GM12801 (cell line): ENCODE results near the gene PRDM11.

Experiments used
- CTCF ChIP-seq: IDR thresholded peaks from one replicate; pipeline ENCODE4 v1.5.1; 2011; ENCODE audit warnings: control low read depth; ENCODE audit not compliant: insufficient read length; ENCODE audit errors: extremely low read depth

The PRDM11 gene

GRCh38 chr11:45217991-45218390, 71.6 kb downstream of the PRDM11 start:
- TF ChIP-seq CTCF = no peak

GRCh38 chr11:45218705-45219104, 72.3 kb downstream of the PRDM11 start:
- TF ChIP-seq CTCF = no peak

GRCh38 chr11:45219411-45219810, 73.0 kb downstream of the PRDM11 start:
- TF ChIP-seq CTCF = no peak

- TF ChIP-seq CTCF = no peak
These were observed 77.1 kb downstream of the PRDM11 start for GRCh38 chr11:45223496-45223895.

GRCh38 chr11:45224766-45225165, 78.3 kb downstream of the PRDM11 start:
- TF ChIP-seq CTCF = no peak

- TF ChIP-seq CTCF = no peak
These were observed 78.8 kb downstream of the PRDM11 start for GRCh38 chr11:45225277-45225676.

GRCh38 chr11:45225961-45226871, 79.8 kb downstream of the PRDM11 start:
- no peak for TF ChIP-seq CTCF
